Activated CD4-positive, alpha-beta T cell treated with anti-CD3 and anti-CD28 coated beads, Interleukin-2, amount 10 ng/mL, durations not matched to agents 7 days and 5 days (primary cell): Measurements from ENCODE around the gene TNFAIP8. TPM values are rescaled to one million over a fixed set of nuclear protein-coding genes. Genes with fewer than 3 reads are reported as not detected.
"Not testable (repeated sequence)": the region's sequence is repeated elsewhere in the genome, so short reads cannot be mapped to it uniquely, and the experiment has no call there.

Experiments
- CTCF ChIA-PET: fragments of 350-600 bp; sonication (Branson Sonifier 250); formaldehyde crosslinking; loops from one replicate; lab custom pipeline; 2021; ENCODE audit warnings: antibody characterized with exemption; lab: Charles Lee
- POLR2A ChIA-PET: fragments of 350-600 bp; sonication (Branson Sonifier 250); formaldehyde crosslinking; loops from one replicate; lab custom pipeline; 2021; ENCODE audit warnings: antibody characterized with exemption; lab: Charles Lee
- DNase-seq: peaks from one replicate; pipeline ENCODE4 v3.0.0-alpha.2; 2020
- H3K27ac Mint-ChIP-seq: one replicate; pipeline ENCODE4 v1.8.0; 2021; ENCODE audit warnings: mild to moderate bottlenecking, moderate library complexity, mixed read lengths
- H3K27me3 Mint-ChIP-seq: one replicate; pipeline ENCODE4 v1.8.0; 2021; ENCODE audit warnings: mixed read lengths
- H3K36me3 Mint-ChIP-seq: one replicate; pipeline ENCODE4 v1.8.0; 2021; ENCODE audit warnings: low read depth, mixed read lengths
- H3K4me1 Mint-ChIP-seq: one replicate; pipeline ENCODE4 v1.8.0; 2021; ENCODE audit warnings: mixed read lengths
- H3K4me3 Mint-ChIP-seq: one replicate; pipeline ENCODE4 v1.8.0; 2021; ENCODE audit warnings: mild to moderate bottlenecking, moderate library complexity, mixed read lengths
- H3K9me3 Mint-ChIP-seq: one replicate; pipeline ENCODE4 v1.8.0; 2021; ENCODE audit warnings: mixed read lengths
- total RNA-seq, 2 experiments: library from RNA; stranded (reverse); gene quantifications; one replicate each; pipeline ENCODE4 v1.2.3, GENCODE V29; 2021

Gene TNFAIP8
- total RNA-seq, 2 experiments from 2014 or later = 167 to 184 TPM

GRCh38 chr5:119405419-119405818, 49.6 kb downstream of the TNFAIP8 start:
- ChIA-PET CTCF (no interaction called here), POLR2A (no interaction called here)
- no peaks in the 10 kb centered on the region for H3K27me3 Mint-ChIP-seq
- H3K27ac Mint-ChIP-seq = no peak overlapping the region
- no peaks in the 10 kb centered on the region for H3K9me3 Mint-ChIP-seq
- no peak overlapping the region for H3K4me3 Mint-ChIP-seq
- DNase-seq = no peak
- H3K4me1 Mint-ChIP-seq = peaks cover 12% of the 10 kb centered on the region
- no peaks in the 10 kb centered on the region for H3K36me3 Mint-ChIP-seq

- H3K27ac Mint-ChIP-seq = no peak overlapping the region
- H3K9me3 Mint-ChIP-seq = no peaks in the 10 kb centered on the region
- peaks cover 24% of the 10 kb centered on the region for H3K4me1 Mint-ChIP-seq
- H3K4me3 Mint-ChIP-seq = no peak overlapping the region
- POLR2A ChIA-PET = no interaction called here
- H3K36me3 Mint-ChIP-seq = no peaks in the 10 kb centered on the region
- CTCF ChIA-PET = interaction anchor here (0.6 to 1.4 kb wide), 3 partner anchors 91 to 419 kb away, joined by 3 to 5 read pairs (median 3); no protein-coding TSS in a partner anchor
- no peak for DNase-seq
- H3K27me3 Mint-ChIP-seq = no peaks in the 10 kb centered on the region
Measured at GRCh38 chr5:119406551-119407110, 50.8 kb downstream of the TNFAIP8 start.

DNA sequence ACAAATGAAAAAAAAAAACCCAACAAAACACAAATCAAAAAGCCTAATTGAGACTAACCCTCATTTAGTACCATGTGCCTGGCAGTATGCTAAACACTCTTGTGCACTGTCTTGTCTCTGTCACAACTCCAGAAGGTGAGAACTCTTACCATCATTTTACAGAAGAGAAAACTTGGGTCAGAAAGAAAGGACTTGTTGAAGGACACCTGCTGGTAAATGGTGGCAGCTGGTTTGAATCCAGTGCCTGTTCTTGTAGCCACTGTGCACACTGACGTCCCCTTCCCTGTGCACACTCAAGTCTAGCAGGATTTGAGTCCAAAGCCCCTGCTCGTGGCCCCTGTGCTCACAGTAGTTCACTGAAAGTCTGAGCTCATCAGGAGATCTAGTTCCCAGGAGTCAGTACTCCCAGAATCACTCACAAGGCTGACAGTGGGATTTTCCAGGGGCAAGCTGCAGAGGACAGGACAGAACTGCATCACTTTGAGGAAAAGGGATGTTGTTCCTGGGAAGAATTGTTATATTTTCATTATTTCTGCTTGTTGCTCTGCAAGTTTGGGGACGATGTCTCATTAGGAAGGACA, 53.5 kb downstream of the TNFAIP8 start:
- CTCF ChIA-PET = interaction anchor here (0.7 to 5.9 kb wide), 4 partner anchors 10 to 421 kb away, joined by 3 to 54 read pairs (median 6); partner anchors contain the start of gene DTWD2

DNA sequence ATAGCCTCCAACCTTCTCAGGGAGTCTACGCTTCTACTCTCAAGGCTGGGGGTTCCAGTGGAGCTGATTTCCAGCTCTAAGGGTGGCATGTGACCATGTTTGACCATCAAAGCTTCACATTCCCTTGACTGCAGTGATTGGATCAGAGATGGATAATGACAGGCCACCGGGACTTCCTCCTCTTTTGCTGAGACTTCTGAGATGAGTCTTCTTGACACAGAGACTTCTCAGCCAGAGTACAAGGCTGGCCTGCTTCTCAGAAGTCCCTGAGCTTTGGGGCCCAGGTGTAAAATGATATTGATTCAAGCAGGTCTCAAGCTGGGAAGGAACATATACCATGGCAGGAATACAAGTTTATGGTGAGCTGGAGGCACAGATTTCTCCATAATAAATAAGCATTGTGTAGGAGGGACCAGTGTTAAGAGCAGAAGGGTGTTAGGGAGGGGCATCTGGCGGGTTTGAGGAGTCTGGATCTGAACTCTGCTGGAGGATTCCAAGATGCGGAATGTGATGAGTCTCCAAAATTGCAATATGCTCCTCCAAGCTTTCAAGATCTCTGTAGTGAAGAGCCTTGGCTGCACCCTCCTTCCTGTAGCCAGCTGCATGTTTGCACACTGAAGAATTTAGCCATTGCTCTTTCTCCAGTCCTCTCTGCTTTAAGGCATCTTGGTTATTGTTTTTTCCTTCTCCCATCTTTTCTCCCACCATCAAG, 54.8 kb downstream of the TNFAIP8 start:
- no peak for DNase-seq
- Mint-ChIP-seq H3K27ac (no peak overlapping the region), H3K4me1 (peaks cover 31% of the 10 kb centered on the region), H3K9me3 (no peaks in the 10 kb centered on the region), H3K27me3 (peaks cover 9% of the 10 kb centered on the region), H3K4me3 (no peak overlapping the region), H3K36me3 (no peaks in the 10 kb centered on the region)
- ChIA-PET CTCF (interaction anchor here (0.5 to 5.9 kb wide), 14 partner anchors 9 to 422 kb away, joined by 3 to 54 read pairs (median 8); partner anchors contain the start of gene DTWD2), POLR2A (interaction anchor here (1.4 kb wide), 1 partner anchor 423 kb away, joined by 4 read pairs; the partner anchor contains the start of gene DTWD2)

More for the DNA sequence above, 53.5 kb downstream of the TNFAIP8 start:
- H3K9me3 Mint-ChIP-seq = no peaks in the 10 kb centered on the region
- H3K27ac Mint-ChIP-seq = no peak overlapping the region
- H3K4me1 Mint-ChIP-seq = peaks cover 31% of the 10 kb centered on the region
- POLR2A ChIA-PET = no interaction called here
- no peak overlapping the region for H3K4me3 Mint-ChIP-seq
- peak; percentile 24 for DNase-seq
- peaks cover 3% of the 10 kb centered on the region for H3K27me3 Mint-ChIP-seq
- no peaks in the 10 kb centered on the region for H3K36me3 Mint-ChIP-seq

- H3K27ac Mint-ChIP-seq = no peak overlapping the region
- peak; percentile 66 for DNase-seq
- no peaks in the 10 kb centered on the region for H3K9me3 Mint-ChIP-seq
Measured at GRCh38 chr5:119411361-119412278, 55.8 kb downstream of the TNFAIP8 start.

DNA sequence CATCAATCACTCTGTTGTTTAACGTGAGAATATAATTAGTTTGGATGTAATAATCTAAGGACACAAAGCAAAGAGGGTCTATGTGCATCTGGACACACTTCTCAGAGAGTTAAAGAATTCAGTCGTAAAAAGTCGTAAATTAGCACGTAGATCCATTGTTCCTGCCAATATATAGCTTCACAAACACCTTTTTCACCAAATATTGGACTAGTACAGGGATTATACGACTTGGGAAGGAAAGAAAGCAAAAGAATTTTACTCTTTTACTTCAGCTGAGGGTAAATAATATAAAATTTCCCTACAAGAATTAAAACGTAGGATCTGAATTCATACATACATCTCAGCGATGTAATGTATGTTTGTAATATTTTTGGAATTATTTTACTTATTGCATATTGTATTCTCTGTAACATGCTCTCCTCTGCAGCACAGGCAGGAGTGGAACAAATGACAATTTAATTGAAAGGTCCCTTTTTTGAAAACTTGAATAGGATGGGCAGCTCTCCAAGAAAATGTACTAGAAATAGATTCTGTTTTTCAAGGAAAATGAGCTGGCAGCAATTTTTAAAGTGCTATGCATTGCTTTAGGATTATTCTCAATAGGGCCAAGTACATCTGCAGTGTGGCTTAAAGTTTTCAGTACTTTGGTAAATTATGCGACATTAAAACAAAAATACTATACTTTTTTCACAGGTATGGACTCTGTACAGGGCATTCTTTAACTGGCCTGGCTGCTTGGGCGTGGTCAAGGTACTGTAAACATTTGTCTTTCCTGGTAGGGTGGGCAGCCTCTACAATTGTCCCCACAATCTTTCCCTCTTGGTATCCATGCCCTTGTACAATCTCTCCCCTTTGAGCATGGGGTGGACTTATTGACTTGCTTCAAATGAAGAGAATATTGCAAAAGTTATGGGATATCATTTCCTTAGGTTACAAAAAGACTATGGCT, 56.7 kb downstream of the TNFAIP8 start:
- no peaks in the 10 kb centered on the region for H3K9me3 Mint-ChIP-seq
- H3K27me3 Mint-ChIP-seq = peaks cover 9% of the 10 kb centered on the region
- ChIA-PET CTCF (interaction anchor here (0.6 to 5.9 kb wide), 26 partner anchors 10 to 424 kb away, joined by 3 to 54 read pairs (median 4); partner anchors contain the start of gene DTWD2), POLR2A (interaction anchor here (1.4 kb wide), 1 partner anchor 424 kb away, joined by 4 read pairs; the partner anchor contains the start of gene DTWD2)
- peaks cover 35% of the 10 kb centered on the region for H3K4me1 Mint-ChIP-seq
- no peaks in the 10 kb centered on the region for H3K36me3 Mint-ChIP-seq
- H3K27ac Mint-ChIP-seq = no peak overlapping the region
- peak overlapping the region; percentile 67 for H3K4me3 Mint-ChIP-seq
- no peak for DNase-seq

More at GRCh38 chr5:119411361-119412278, 55.8 kb downstream of the TNFAIP8 start:
- Mint-ChIP-seq H3K27me3 (peaks cover 9% of the 10 kb centered on the region), H3K36me3 (no peaks in the 10 kb centered on the region), H3K4me3 (peak overlapping the region; percentile 67), H3K4me1 (peaks cover 31% of the 10 kb centered on the region)
- POLR2A ChIA-PET = interaction anchor here (1.4 kb wide), 1 partner anchor 424 kb away, joined by 4 read pairs; the partner anchor contains the start of gene DTWD2
- CTCF ChIA-PET = interaction anchor here (0.6 to 5.9 kb wide), 28 partner anchors 10 to 423 kb away, joined by 3 to 54 read pairs (median 4); partner anchors contain the start of genes DMXL1 and DTWD2

DNA sequence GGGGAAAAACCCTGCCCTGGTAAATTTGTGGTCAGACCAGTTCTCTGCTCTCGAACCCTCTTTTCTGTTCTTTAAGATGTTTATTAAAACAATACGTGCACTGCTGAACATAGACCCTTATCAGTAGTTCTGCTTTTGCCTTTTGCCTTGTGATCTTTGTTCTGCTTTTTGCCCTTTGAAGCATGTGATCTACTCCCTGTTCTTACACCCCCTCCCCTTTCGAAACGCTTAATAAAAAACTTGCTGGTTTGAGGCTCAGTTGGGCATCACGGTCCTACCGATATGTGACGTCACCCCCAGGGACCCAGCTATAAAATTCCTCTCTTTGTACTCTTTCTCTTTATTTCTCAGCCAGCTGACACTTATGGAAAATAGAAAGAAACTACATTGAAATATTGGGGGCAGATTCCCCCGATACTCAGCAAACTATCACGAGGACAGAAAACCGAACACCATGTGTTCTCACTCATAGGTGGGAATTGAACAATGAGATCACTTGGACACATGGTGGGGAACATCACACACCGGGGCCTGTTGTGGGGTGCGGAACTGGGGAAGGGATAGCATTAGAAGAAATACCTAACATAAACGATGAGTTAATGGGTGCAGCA, 58.4 kb downstream of the TNFAIP8 start:
- CTCF ChIA-PET = interaction anchor here (1.5 to 5.9 kb wide), 2 partner anchors 8 to 426 kb away, joined by 3 to 54 read pairs; partner anchors contain the start of gene DTWD2
- DNase-seq, H3K27ac Mint-ChIP-seq, H3K9me3 Mint-ChIP-seq, H3K36me3 Mint-ChIP-seq, H3K27me3 Mint-ChIP-seq, POLR2A ChIA-PET, H3K4me3 Mint-ChIP-seq: not testable (repeated sequence)
- peaks cover 41% of the 10 kb centered on the region for H3K4me1 Mint-ChIP-seq

DNA sequence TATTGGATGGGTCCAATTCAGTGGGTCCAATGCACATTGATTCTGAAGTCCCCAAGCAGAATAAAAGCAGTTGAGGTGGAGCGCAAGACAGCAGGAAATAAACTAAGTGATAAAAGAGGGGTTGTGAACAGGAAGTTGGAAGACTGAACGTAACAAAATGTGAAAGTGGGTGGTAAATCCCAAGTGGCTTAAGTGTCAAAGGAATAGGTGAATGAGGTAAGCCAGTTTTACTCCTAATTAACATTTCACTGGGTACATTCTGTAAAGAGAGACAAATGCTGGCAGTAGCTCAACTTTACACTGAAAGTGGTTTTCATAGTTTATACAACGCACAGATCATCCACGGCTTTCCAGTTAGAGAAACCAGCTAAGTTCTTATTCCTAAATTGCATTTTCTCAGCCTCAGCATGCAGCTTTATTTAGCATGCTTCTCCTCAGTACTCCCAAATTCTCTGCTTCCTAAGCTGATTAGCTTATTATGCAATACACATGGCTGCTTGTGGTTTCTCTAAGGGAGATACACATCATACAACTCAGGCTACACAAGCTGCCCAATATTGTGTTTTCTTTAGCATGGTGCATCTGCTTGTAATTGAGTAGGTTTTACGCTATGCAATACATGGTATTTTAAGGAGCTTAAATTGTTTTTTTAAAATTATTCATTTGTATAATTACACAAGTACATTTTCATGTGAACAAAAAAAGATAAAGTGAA, 62.2 kb downstream of the TNFAIP8 start:
- H3K27ac Mint-ChIP-seq = no peak overlapping the region
- ChIA-PET CTCF (interaction anchor here (0.6 to 3.0 kb wide), 3 partner anchors 16 to 430 kb away, joined by 3 to 9 read pairs (median 3); partner anchors contain the start of gene DTWD2), POLR2A (no interaction called here)
- no peak for DNase-seq
- H3K36me3 Mint-ChIP-seq = no peaks in the 10 kb centered on the region
- H3K9me3 Mint-ChIP-seq = no peaks in the 10 kb centered on the region
- H3K27me3 Mint-ChIP-seq = peaks cover 9% of the 10 kb centered on the region
- H3K4me3 Mint-ChIP-seq = no peak overlapping the region
- peaks cover 14% of the 10 kb centered on the region for H3K4me1 Mint-ChIP-seq

DNA sequence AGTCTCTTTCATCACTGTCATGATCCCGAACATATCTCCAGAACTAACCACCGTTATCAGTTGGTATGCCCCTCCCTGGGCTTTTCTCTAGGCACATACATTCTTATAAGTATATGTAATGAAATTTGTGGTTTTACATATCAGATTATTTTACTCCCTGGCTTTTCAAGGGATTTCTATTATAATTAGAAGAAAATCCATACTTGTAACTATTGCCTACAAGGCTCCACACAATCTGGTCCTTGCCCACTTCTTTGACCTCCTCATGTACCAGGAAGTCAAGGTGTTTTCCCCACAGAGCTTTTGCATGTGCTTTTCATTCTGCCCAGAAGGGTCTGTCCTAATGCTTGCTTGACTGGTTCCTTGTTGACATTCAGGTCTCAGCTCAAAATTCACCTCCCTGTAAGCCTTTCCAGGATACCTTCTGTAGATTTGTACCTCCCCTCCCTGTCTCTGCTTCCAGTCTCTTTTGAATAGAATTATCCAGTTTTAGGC, 62.8 kb downstream of the TNFAIP8 start:
- no peaks in the 10 kb centered on the region for H3K9me3 Mint-ChIP-seq
- ChIA-PET POLR2A (no interaction called here), CTCF (interaction anchor here (0.6 to 3.0 kb wide), 3 partner anchors 16 to 430 kb away, joined by 3 to 9 read pairs (median 3); partner anchors contain the start of gene DTWD2)
- DNase-seq = no peak
- no peaks in the 10 kb centered on the region for H3K36me3 Mint-ChIP-seq
- no peak overlapping the region for H3K27ac Mint-ChIP-seq
- H3K4me3 Mint-ChIP-seq = no peak overlapping the region
- peaks cover 14% of the 10 kb centered on the region for H3K4me1 Mint-ChIP-seq
- peaks cover 9% of the 10 kb centered on the region for H3K27me3 Mint-ChIP-seq

DNA sequence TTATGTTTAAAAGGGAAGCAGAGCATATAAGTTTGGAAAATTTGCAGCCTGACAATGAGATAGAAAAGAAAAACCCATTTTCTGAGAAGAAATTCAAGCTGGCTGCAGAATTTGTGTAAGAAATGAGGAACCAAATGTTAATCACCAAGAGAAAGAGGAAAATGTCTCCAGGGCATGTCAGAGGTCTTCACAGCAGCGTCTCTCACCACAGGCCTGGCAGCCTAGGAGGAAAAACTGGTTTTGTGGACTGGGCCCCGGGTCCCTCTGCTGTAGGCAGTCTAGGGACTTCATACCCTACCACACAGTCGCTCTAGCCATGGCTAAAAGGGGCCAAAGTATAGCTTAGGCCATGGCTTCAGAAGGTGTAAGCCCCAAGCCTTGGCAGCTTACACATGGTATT, 64.3 kb downstream of the TNFAIP8 start:
- Mint-ChIP-seq H3K9me3 (no peaks in the 10 kb centered on the region), H3K36me3 (no peaks in the 10 kb centered on the region), H3K4me3 (no peak overlapping the region), H3K4me1 (peaks cover 14% of the 10 kb centered on the region), H3K27me3 (peaks cover under 1% of the 10 kb centered on the region), H3K27ac (no peak overlapping the region)
- DNase-seq = no peak
- CTCF ChIA-PET = interaction anchor here (3.9 kb wide), 1 partner anchor 432 kb away, joined by 16 read pairs; the partner anchor contains the start of gene DTWD2
- POLR2A ChIA-PET = no interaction called here
